HG03108 (cell line): Measurements from ENCODE around the gene LRRC14B.
"Not testable (repeated sequence)": the region's sequence is repeated elsewhere in the genome, so short reads cannot be mapped to it uniquely, and the experiment has no call there.

Experiments used
- ATAC-seq: cut with Tn5 transposase; IDR thresholded peaks from one replicate; pipeline ENCODE4 v1.9.1; 2021; ENCODE audit warnings: moderate library complexity; ENCODE audit not compliant: unreplicated experiment

Gene LRRC14B

DNA sequence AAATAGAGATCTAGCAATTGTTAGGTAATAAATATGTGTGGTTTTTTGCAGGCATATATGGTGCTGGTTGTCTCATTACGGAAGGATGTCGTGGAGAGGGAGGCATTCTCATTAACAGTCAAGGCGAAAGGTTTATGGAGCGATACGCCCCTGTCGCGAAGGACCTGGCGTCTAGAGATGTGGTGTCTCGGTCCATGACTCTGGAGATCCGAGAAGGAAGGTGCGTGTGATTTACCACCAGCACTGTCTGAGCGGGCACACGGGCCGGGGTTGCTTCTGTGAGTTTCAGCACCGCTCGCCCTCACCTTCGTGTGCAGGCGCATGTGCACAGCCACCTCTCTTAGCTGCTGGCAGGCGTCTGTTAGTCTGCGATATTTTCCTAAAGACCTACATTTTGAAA lies 42.1 kb downstream of the LRRC14B start:
- not testable (repeated sequence) for ATAC-seq

DNA sequence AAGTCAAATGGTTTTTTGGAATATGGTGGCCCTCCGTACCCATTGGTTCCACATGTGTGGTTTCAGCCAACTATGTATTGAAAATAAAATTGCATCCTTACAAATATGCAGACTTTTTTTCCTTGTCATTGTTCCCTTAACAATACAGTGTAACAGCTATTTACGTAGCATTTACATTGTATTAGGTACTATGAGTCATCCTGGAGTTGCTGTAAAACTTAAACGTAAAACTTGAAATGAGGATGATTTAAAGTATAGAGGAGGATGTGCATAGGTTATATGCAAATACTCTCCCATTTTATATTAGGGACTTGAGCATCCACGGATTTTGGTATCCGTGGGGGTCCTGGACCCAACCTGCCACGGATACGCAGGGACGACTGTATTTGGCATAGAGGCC lies 43.2 kb downstream of the LRRC14B start:
- ATAC-seq, result no peak

DNA sequence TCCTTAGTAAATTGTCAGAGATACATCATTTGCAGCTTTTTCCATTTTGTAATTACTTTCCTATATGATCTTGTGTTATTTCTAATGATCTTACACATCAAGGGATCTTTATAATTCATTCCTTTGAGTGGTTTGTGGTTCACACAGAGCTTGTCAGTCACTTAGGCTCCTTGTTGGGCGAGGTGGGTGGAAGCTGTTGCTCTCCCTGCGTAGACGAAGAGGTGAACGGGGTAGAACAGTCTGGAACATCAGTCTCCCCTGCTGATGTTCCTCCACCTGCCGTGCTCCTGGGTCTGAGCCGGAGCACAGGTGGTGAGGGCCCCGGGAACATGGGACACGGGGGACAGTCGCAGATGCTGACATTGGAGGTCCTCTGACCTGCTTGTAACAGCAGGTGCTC lies 44.2 kb downstream of the LRRC14B start:
- ATAC-seq, result not testable (repeated sequence)

DNA sequence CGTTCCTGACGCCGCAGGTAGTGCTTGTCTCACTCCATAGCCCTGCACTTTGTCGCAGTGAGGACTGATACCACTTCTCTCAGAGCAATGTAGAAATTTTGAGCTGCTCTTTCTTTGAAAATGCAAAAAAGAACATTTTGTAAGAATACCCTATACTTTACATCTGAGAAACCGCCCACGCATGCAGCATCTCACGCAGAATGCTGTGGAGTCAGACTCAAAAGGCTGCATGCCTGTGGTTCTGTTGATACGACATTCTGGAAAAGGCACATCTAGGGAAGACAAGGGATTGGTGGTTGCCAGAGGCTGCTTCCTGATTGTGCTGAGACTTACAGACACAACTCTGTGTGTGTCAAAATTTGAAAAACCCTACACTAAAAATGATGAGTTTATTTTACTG lies 46.6 kb downstream of the LRRC14B start:
- ATAC-seq, result not testable (repeated sequence)

DNA sequence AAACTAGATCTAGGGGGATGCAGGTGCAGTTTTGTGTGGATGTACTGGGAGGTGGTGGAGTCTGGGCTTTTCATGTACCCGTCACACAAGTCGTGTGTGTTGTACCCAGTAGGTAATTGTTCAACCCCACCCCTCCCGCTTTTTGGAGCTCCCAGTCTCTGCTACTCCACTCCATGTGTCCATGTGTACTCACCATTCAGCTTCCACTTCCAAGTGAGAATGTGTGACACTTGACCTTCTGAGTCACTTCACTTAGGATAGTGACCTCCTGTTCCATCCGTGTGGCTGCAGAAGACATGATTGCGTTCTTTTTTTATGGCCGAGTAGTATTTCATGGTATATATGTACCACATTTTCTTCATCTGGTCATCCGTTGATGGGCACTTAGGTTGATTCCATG lies 49.3 kb downstream of the LRRC14B start:
- ATAC-seq, result not testable (repeated sequence)

DNA sequence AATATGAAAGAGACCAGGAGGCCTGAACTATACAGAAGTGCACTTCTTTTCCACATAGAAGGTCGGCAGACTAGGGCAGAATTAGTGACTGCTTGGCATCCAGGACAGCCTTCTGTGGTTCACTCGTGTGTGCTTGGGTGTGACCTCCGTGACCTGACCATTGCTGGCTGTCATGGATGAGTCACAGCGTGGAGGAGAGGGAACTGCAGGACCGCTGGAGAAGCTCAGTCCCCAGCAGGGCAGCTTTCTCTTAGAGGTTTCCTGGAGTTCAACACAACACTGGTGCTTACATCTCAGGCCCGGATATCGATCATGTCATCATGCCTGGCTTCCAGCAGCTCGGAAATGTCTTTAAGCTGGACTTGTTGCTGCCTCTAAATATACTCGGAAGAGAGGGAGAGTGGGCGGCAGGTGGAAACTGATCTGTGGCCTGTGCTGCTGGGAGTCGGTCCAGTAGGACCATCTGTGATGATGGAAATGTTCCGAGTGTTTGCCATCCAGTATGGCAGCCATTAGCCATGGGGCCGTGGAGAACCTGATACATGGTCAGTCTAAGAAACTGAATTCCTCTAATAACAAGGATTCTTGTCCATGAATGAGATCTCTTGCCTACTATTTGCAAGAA lies 49.9 kb downstream of the LRRC14B start:
- not testable (repeated sequence) for ATAC-seq

DNA sequence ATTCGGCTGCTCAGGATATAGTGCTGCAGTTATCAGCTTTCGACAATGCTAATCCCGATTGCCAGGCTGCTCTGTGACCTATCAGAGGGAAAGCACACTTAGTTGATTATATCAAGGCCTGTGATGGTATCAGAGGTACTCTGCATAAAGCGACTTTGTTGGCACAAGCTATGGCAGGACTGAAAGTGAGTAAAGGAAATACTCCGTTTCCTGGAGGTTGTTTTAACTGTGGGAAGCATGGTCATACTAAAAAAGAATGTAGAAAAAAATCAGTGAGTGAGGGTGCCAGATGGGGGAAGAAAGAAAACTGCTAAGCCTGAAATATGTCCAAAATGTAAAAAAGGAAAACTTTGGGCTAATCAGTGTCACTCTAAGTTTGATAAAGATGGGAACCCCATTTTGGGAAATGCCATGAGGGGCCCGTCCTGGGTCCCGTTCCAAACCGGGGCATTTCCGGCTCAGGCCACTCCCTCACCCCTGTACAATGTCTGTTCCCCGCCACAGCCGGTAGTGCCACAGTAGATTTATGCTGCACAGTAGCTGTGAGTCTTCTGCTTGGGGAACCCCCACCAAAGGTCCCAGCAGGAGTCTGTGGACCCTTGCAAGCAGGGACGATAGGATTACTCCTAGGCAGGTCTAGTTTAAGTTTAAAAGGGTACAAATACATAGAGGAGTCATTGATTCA lies 52.5 kb downstream of the LRRC14B start:
- ATAC-seq, result not testable (repeated sequence)

DNA sequence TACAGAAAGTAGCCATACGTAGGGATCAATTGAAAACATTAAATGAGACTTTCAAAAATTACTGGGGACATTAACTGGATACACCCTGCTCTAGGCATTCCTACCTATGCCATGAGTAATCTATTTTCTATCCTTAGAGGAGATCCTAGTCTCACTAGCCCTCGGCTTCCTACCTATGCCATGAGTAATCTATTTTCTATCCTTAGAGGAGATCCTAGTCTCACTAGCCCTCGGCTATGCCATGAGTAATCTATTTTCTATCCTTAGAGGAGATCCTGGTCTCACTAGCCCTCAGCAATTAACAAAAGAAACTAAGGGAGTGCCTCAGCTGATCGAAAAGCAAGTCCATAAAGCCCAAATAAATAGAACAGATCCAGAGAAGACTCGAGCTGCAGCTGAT lies 54.4 kb downstream of the LRRC14B start:
- not testable (repeated sequence) for ATAC-seq
